Common myeloid progenitor, CD34-positive (primary cell): ENCODE measurements around the gene HEATR5A.
"Not testable (repeated sequence)": the region's sequence is repeated elsewhere in the genome, so short reads cannot be mapped to it uniquely, and the experiment has no call there.

Experiments
- CTCF ChIA-PET: fragments of 350-600 bp; sonication (Branson Sonifier 250); formaldehyde crosslinking; loops from one replicate; lab custom pipeline; 2021; ENCODE audit warnings: antibody characterized with exemption; lab: Charles Lee
- POLR2A ChIA-PET: fragments of 350-600 bp; sonication (Branson Sonifier 250); formaldehyde crosslinking; loops from one replicate; lab custom pipeline; 2021; ENCODE audit warnings: antibody characterized with exemption; lab: Charles Lee
- DNase-seq, 3 donors: peaks; one replicate each; pipeline versions ENCODE4 v3.0.0 to v3.0.0-alpha.2; 2013
- H3K27ac ChIP-seq, 2 experiments: 1 replicate in 1 of 2; 2 replicates in 1 of 2; pipeline ENCODE4 v1.7.0; 2013; ENCODE audit warnings: inconsistent platforms in 2 of 2, low read length in 2 of 2, mild to moderate bottlenecking in 2 of 2, low read depth in 1 of 2, moderate library complexity in 1 of 2; ENCODE audit not compliant: severe bottlenecking in 2 of 2, insufficient read depth in 1 of 2, poor library complexity in 1 of 2
- H3K27me3 ChIP-seq, 5 experiments: replicated peaks in 2 of 5; 1 replicate in 3 of 5; 2 replicates in 2 of 5; pipeline versions ENCODE4 v1.6.1 to v1.7.0; 2013; ENCODE audit warnings: low read length in 4 of 5, mild to moderate bottlenecking in 2 of 5, moderate library complexity in 2 of 5, inconsistent platforms in 1 of 5; ENCODE audit not compliant: insufficient read depth in 5 of 5, control insufficient read depth in 4 of 5
- H3K36me3 ChIP-seq, 4 experiments: 1 replicate in 2 of 4; 2 replicates in 2 of 4; pipeline versions ENCODE4 v1.6.1 to v1.7.0; 2013; ENCODE audit warnings: low read length in 3 of 4, control low read depth in 1 of 4, mild to moderate bottlenecking in 1 of 4; ENCODE audit not compliant: control insufficient read depth in 4 of 4, insufficient read depth in 4 of 4
- H3K4me1 ChIP-seq, 4 experiments: 1 replicate in 3 of 4; 2 replicates in 1 of 4; pipeline versions ENCODE4 v1.6.1 to v1.7.1; 2013; ENCODE audit warnings: low read length in 3 of 4, mild to moderate bottlenecking in 3 of 4, control low read depth in 1 of 4, inconsistent platforms in 1 of 4, moderate library complexity in 1 of 4; ENCODE audit not compliant: control insufficient read depth in 4 of 4, insufficient read depth in 4 of 4; ENCODE audit errors: control extremely low read depth in 1 of 4
- H3K4me3 ChIP-seq, 7 experiments: 1 replicate in 4 of 7; 2 replicates in 3 of 7; pipeline versions ENCODE4 v1.5.1 to v1.7.0; 2013; ENCODE audit warnings: mild to moderate bottlenecking in 7 of 7, low read length in 6 of 7, moderate library complexity in 6 of 7, inconsistent platforms in 2 of 7, low read depth in 2 of 7, control low read depth in 1 of 7; ENCODE audit not compliant: insufficient read depth in 4 of 7, control insufficient read depth in 1 of 7; ENCODE audit errors: extremely low read depth in 1 of 7
- H3K9me3 ChIP-seq, 5 experiments: 1 replicate in 4 of 5; 2 replicates in 1 of 5; pipeline versions ENCODE4 v1.6.1 to v1.7.1; 2013; ENCODE audit warnings: low read length in 4 of 5, mild to moderate bottlenecking in 2 of 5, inconsistent platforms in 1 of 5, low read depth in 1 of 5, moderate library complexity in 1 of 5; ENCODE audit not compliant: control insufficient read depth in 4 of 5, insufficient read depth in 2 of 5; ENCODE audit errors: control extremely low read depth in 1 of 5
- WGBS: methylation state at CpG from one replicate; pipeline ENCODE4 v1.1.5; 2013; ENCODE audit not compliant: insufficient coverage; 5-methylcytosine and 5-hydroxymethylcytosine counted together

HEATR5A gene

DNA sequence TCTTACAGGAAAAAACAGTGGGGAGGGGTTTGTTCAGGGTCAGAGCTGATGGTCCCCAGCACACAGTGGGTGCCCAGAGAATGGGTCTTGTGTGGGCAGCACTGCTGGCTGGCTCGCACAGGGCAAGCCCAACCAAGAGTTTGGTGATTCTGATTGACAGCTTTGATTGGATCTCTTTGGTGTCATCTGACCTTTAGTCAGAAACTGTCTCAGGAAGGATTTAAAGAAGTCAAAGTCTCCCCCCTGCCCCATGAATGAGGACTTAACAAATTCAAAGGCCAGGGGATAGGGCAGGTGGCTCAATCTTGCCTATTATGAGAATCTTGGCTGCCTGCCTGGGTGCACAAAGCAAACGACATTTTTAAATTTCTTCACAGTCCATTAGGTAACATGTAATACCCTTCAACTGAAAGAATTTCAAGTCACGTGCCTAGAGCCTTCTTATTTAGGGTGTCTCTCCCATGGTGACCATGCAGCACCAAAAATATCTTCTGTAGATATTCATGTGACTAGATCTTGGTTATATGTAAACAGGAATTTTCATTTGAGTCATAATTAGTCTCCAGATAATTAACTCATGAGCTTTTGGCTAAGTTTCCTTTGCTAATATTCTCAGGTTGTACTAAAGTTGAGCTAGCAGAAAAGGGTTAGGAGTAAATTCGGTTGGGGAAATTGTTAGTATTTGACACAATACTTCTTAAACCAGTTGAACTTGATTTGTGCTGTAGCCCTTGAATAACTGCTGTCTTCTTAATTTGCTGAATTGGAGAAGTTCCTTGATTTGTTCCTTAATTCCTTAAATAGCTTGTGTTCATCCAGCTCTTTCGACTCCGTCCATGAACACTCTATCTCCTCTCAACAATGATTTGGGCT lies 158.3 kb downstream of the HEATR5A start:
- DNase-seq = no peak
- Histone ChIP-seq H3K27me3 (no peaks in the 10 kb centered on the region), H3K9me3 (no peaks in the 10 kb centered on the region), H3K4me3 (no peak overlapping the region), H3K36me3 (no peaks in the 10 kb centered on the region), H3K4me1 (no peaks in the 10 kb centered on the region), H3K27ac (no peak overlapping the region)
- 87% methylated on average over 4 of the region's 6 CpGs for WGBS
- POLR2A ChIA-PET = no interaction called here
- CTCF ChIA-PET = interaction anchor here (1.1 kb wide), 1 partner anchor 9 kb away, joined by 3 read pairs; no protein-coding TSS in a partner anchor

DNA sequence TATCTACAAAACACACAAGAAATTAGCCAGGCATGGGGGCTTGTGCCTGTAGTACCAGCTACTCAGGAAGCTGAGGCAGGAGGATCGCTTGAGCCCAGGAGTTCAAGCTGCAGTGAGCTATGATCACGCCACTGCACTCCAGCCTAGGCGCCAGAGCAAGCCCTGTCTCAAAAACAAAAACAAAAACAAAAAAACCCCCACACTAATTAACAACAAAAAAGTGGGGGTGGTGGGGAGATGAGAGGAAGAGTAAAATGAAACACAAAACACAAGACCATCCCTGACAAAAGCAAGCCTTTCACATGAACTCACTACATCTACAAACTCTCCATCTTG lies 158.9 kb downstream of the HEATR5A start:
- CTCF ChIA-PET = interaction anchor here (1.1 kb wide), 1 partner anchor 9 kb away, joined by 3 read pairs; no protein-coding TSS in a partner anchor
- 100% methylated on average over 1 of the region's 3 CpGs for WGBS

DNA sequence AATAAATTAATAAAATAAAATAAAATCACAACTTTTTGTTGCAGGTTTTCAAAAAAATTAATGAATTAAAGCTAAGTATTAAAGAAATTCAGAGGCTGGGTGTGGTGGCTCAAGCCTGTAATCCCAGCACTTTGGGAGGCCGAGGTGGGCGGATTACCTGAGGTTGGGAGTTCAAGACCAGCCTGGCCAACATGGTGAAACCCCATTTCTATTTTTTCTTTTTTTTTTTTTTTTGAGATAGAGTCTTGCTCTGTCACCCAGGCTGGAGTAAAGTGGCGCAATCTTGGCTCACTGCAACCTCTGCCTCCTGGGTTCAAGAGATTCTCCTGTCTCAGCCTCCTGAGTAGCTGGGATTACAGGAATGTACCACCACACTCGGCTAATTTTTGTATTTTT lies 161.3 kb downstream of the HEATR5A start:
- H3K36me3 ChIP-seq, CTCF ChIA-PET, H3K4me3 ChIP-seq, H3K4me1 ChIP-seq, POLR2A ChIA-PET, DNase-seq, H3K9me3 ChIP-seq, H3K27me3 ChIP-seq, H3K27ac ChIP-seq: not testable (repeated sequence)
- WGBS = no CpG with 5 or more reads among the region's 4 CpGs

More for the DNA sequence above, 158.9 kb downstream of the HEATR5A start:
- H3K27me3 ChIP-seq = no peaks in the 10 kb centered on the region
- H3K27ac ChIP-seq = no peak overlapping the region
- no peak overlapping the region for H3K4me3 ChIP-seq
- H3K36me3 ChIP-seq = no peaks in the 10 kb centered on the region
- POLR2A ChIA-PET = no interaction called here
- H3K9me3 ChIP-seq = no peaks in the 10 kb centered on the region
- no peak for DNase-seq
- no peaks in the 10 kb centered on the region for H3K4me1 ChIP-seq

DNA sequence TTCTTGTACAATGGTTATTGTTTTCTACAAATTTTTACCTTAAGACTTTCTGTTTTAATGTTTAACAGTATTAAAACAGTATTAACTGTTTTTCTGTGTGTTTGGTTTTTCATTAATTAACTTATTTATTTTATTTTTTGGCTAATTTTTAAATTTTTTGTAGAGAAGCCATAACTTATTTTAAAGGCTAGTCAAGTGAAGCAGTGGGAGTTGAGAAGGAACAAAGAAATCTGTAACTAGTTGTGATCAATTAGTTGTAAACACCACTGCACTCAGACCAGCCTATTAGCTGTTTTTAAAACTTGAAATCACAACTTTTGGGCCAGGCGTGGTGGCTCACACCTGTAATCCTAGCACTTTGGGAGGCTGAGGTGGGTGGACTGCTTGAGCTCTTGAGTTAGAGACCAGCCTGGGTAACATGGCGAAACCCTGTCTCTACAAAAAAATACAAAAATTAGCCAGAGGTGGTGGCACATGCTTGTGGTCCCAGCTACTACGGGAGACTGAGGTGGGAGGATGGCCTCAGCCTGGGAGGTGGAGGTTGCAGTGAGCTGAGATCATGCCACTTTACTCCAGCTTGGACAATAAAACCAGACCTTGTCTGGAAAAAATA lies 161.8 kb downstream of the HEATR5A start:
- POLR2A ChIA-PET = no interaction called here
- Histone ChIP-seq H3K27ac (no peak overlapping the region), H3K4me3 (no peak overlapping the region), H3K27me3 (no peaks in the 10 kb centered on the region), H3K36me3 (no peaks in the 10 kb centered on the region), H3K9me3 (no peaks in the 10 kb centered on the region), H3K4me1 (no peaks in the 10 kb centered on the region)
- no peak for DNase-seq
- 100% methylated on average over 2 of the region's 3 CpGs for WGBS
- CTCF ChIA-PET = no interaction called here

DNA sequence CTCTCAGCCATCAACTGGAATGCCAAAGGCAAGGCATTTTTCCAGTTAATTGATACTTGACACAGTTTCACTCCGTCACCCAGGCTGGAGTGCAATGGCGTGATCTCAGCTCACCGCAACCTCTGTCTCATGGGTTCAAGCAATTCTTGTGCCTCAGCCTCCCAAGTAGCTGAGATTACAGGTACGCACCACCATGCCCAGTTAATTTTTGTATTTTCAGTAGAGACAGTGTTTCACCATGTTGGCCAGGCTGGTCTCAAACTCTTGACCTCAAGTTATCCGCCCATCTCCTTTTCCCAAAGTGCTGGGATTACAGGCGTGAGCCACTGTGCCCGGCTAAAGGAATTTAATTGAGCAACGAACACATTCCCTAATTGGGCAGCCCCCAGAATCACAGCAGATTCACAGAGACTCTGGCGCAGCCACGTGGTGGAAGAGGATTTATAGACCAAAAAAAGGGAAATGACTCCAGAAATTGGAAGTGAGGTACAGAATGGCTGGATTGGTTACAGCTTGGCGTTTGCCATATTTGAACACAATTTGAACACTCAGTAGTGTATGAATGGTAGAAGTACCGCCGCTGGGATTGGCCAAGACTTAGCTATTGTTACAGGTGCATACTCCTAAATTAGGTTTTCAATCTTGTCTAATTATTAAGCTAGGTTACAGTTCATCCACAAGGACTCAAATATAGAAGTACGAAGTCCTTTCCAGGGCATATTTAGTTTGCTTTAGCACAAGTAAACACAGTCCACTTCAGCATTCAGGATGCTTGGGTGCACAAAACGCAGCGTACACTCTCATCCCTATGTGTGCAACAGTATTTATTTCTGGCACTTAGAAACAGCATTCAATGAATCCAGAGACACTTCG lies 162.6 kb downstream of the HEATR5A start:
- H3K36me3 ChIP-seq, H3K9me3 ChIP-seq, CTCF ChIA-PET, POLR2A ChIA-PET, H3K27ac ChIP-seq, H3K4me1 ChIP-seq, H3K4me3 ChIP-seq, DNase-seq, H3K27me3 ChIP-seq: not testable (repeated sequence)
- WGBS = 98% methylated on average over 12 of the region's 17 CpGs

DNA sequence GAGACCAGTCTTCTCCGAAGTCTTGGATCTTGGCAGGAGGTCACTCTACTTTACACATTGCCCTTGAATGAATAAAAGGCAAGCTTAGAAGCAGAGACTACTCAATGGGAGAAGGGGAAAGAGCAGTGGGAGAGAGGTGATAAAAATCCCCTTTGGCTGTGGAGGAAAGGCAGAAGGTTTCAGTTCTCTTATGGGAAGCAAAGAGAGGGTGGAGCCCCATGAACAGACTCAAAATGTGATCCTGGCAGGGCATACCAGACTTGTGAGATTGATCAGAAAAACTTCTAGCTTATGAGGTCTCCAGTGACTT lies 163.2 kb downstream of the HEATR5A start:
- no peak overlapping the region for H3K27ac ChIP-seq
- no peak overlapping the region for H3K4me3 ChIP-seq
- no peaks in the 10 kb centered on the region for H3K27me3 ChIP-seq
- no peaks in the 10 kb centered on the region for H3K36me3 ChIP-seq
- H3K9me3 ChIP-seq = no peaks in the 10 kb centered on the region
- no peaks in the 10 kb centered on the region for H3K4me1 ChIP-seq
- ChIA-PET POLR2A (no interaction called here), CTCF (no interaction called here)
- WGBS = no CpG with 5 or more reads among the region's 1 CpG
- no peak for DNase-seq
